GM23338 (cell line): ENCODE data around the gene DLG5. TPM values are rescaled to one million over a fixed set of nuclear protein-coding genes. Genes with fewer than 3 reads are reported as not detected.

Source experiments
- ATAC-seq: fragments of 200-7000 bp; cut with Tn5 transposase; 3 replicates; pipeline ENCODE4 v1.9.1; 2020
- DNase-seq: peaks from one replicate; pipeline ENCODE4 v3.0.0-alpha.2; 2015; ENCODE audit warnings: low spot score
- H2AFZ ChIP-seq: fragments of 200-600 bp; sonication (generic); 2 replicates; pipeline ENCODE4 v1.8.0; 2016; ENCODE audit warnings: antibody characterized with exemption, mild to moderate bottlenecking, moderate library complexity
- H3F3A ChIP-seq: fragments of 200-600 bp; sonication (generic); replicated peaks from 2 replicates; pipeline ENCODE4 v1.8.0; 2017; ENCODE audit warnings: antibody characterized with exemption, mixed run types, low read depth
- H3K27ac ChIP-seq: fragments of 200-600 bp; sonication (generic); 2 replicates; pipeline ENCODE4 v1.6.1; 2016; ENCODE audit warnings: low read depth
- H3K27me3 ChIP-seq: fragments of 200-600 bp; sonication (generic); 2 replicates; pipeline ENCODE4 v1.8.0; 2016; ENCODE audit warnings: mild to moderate bottlenecking, mixed run types, moderate library complexity; ENCODE audit not compliant: insufficient read depth
- H3K36me3 ChIP-seq: fragments of 200-600 bp; sonication (generic); 2 replicates; pipeline ENCODE4 v1.8.0; 2016; ENCODE audit warnings: mild to moderate bottlenecking; ENCODE audit not compliant: insufficient read depth
- H3K4me1 ChIP-seq: fragments of 200-600 bp; sonication (generic); 2 replicates; pipeline ENCODE4 v1.8.0; 2016; ENCODE audit warnings: mild to moderate bottlenecking, moderate library complexity; ENCODE audit not compliant: insufficient read depth
- H3K4me2 ChIP-seq: fragments of 200-600 bp; sonication (generic); 2 replicates; pipeline ENCODE4 v1.7.1; 2017; ENCODE audit warnings: mixed run types
- H3K4me3 ChIP-seq: fragments of 200-600 bp; sonication (generic); 2 replicates; pipeline ENCODE4 v1.6.1; 2016; ENCODE audit warnings: mixed run types
- H3K79me2 ChIP-seq: fragments of 200-600 bp; sonication (generic); replicated peaks from 2 replicates; pipeline ENCODE4 v1.8.0; 2017; ENCODE audit warnings: mild to moderate bottlenecking; ENCODE audit not compliant: insufficient read depth
- H3K9me2 ChIP-seq: fragments of 200-600 bp; sonication (generic); 2 replicates; pipeline ENCODE4 v1.8.0; 2017; ENCODE audit not compliant: insufficient read depth
- H4K20me1 ChIP-seq: fragments of 200-600 bp; sonication (generic); replicated peaks from 2 replicates; pipeline ENCODE4 v1.8.0; 2017; ENCODE audit warnings: mild to moderate bottlenecking; ENCODE audit not compliant: insufficient read depth
- H3K27ac Mint-ChIP-seq: 2 replicates; pipeline ENCODE4 v1.8.0; 2020; ENCODE audit warnings: inconsistent platforms, mild to moderate bottlenecking, moderate library complexity, mixed read lengths
- H3K27me3 Mint-ChIP-seq: 3 replicates; pipeline ENCODE4 v1.8.0; 2022; ENCODE audit warnings: low read depth, mild to moderate bottlenecking, moderate library complexity, mixed read lengths, inconsistent platforms; ENCODE audit not compliant: insufficient read depth, poor library complexity
- H3K36me3 Mint-ChIP-seq: 3 replicates; pipeline ENCODE4 v1.8.0; 2021; ENCODE audit warnings: low read depth, mild to moderate bottlenecking, inconsistent platforms, moderate library complexity, mixed read lengths
- H3K4me1 Mint-ChIP-seq: 3 replicates; pipeline ENCODE4 v1.8.0; 2020; ENCODE audit warnings: mild to moderate bottlenecking, inconsistent platforms, mixed read lengths
- H3K4me3 Mint-ChIP-seq: 3 replicates; pipeline ENCODE4 v1.8.0; 2021; ENCODE audit warnings: moderate library complexity, mild to moderate bottlenecking, inconsistent platforms, mixed read lengths
- H3K9me3 Mint-ChIP-seq: 3 replicates; pipeline ENCODE4 v1.8.0; 2020; ENCODE audit warnings: moderate library complexity, mild to moderate bottlenecking, inconsistent platforms, mixed read lengths
- CREB1 ChIP-seq: fragments of 250-450 bp; sonication (Bioruptor Pico); IDR thresholded peaks from 2 replicates; pipeline ENCODE4 v1.5.0; 2020; ENCODE audit warnings: low read depth, mild to moderate bottlenecking, moderate library complexity
- EZH2 ChIP-seq: fragments of 200-600 bp; sonication (generic); IDR thresholded peaks from one replicate; pipeline ENCODE4 v1.8.0; 2017; ENCODE audit warnings: antibody characterized with exemption, mild to moderate bottlenecking, low read depth; ENCODE audit not compliant: unreplicated experiment
- JUNB ChIP-seq: IDR thresholded peaks from one replicate; pipeline ENCODE4 v1.6.1; 2016; ENCODE audit warnings: antibody characterized with exemption; ENCODE audit not compliant: unreplicated experiment
- NANOG ChIP-seq: IDR thresholded peaks from 2 replicates; pipeline ENCODE4 v1.6.1; 2016; ENCODE audit warnings: antibody characterized with exemption, borderline replicate concordance
- STAT1 ChIP-seq: IDR thresholded peaks from one replicate; pipeline ENCODE4 v1.6.1; 2016; ENCODE audit warnings: antibody characterized with exemption; ENCODE audit not compliant: unreplicated experiment
- ZNF114 ChIP-seq: fragments of 250-450 bp; sonication (Bioruptor Pico); IDR thresholded peaks from 2 replicates; pipeline ENCODE4 v1.5.0; 2020; ENCODE audit warnings: mild to moderate bottlenecking, moderate library complexity
- ZNF331 ChIP-seq: fragments of 250-450 bp; sonication (Bioruptor Pico); IDR thresholded peaks from 2 replicates; pipeline ENCODE4 v1.5.0; 2020; ENCODE audit warnings: low read depth, mild to moderate bottlenecking, moderate library complexity
- polyA plus RNA-seq: library from polyadenylated mRNA; unstranded; fragments of >200 nt; fragmentation: Nextera tagmentation; extraction: Ambion mirVana; gene quantifications from 2 replicates; pipeline ENCODE4 v1.2.1, GENCODE V29; 2016
- total RNA-seq: library from RNA; depleted of rRNA; stranded (reverse); fragments of >200 nt; shearing (Covaris generic); gene quantifications from 2 replicates; pipeline ENCODE4 v1.2.3, GENCODE V29; 2014
- TF ChIP-seq, protein P1 (sequence below): IDR thresholded peaks from one replicate; pipeline ENCODE4 v1.6.1; 2018; ENCODE audit warnings: antibody characterized with exemption; ENCODE audit not compliant: unreplicated experiment
- TF ChIP-seq, protein P2 (sequence below): fragments of 250-450 bp; sonication (Bioruptor Pico); IDR thresholded peaks from 2 replicates; pipeline ENCODE4 v1.5.0; 2020; ENCODE audit warnings: mild to moderate bottlenecking, moderate library complexity
- TF ChIP-seq, protein P3 (sequence below), 2 experiments: fragments of 200-600 bp in 1 of 2; sonication (generic) in 1 of 2; conservative IDR thresholded peaks; 2 replicates each; pipeline versions ENCODE4 v1.5.1 to v1.6.1; 2016 to 2017; ENCODE audit warnings: antibody characterized with exemption in 2 of 2, low read depth in 2 of 2, mild to moderate bottlenecking in 2 of 2, moderate library complexity in 1 of 2

The DLG5 gene
- total and polyA plus RNA-seq, 2 experiments from 2014 or later: 7.4 to 66.6 TPM

DNA sequence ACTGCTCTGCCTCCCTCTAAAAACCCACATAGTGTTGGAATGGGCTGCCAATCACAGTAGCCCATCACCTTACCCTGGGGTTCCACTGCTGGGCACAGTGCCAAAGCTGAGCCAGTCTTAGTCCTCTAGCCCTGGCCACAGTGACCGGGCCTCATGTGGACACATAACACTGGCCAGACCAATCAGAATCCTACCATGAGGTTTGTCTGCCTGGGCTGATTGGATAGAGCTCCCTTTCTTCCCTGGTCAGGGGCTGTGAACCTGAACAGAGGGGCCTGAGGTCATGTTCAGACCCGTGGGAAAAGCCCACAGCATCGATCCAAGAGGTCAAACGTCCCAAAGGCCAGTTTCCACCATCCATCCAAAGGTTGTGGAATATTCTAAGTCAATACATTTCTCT is 6.1 kb downstream of the DLG5 start:
- H3K9me2 ChIP-seq: no peaks in the 10 kb centered on the region
- H3K27me3 ChIP-seq: no peaks in the 10 kb centered on the region
- no peak for ATAC-seq
- no peak overlapping the region for H3K27ac ChIP-seq
- H3K4me1 ChIP-seq: peaks cover 41% of the 10 kb centered on the region
- H4K20me1 ChIP-seq: peaks cover 18% of the 10 kb centered on the region
- H3K4me3 Mint-ChIP-seq: no peak overlapping the region
- TF ChIP-seq STAT1 (no peak), ZNF114 (CRISPR knock-in tag) (no peak), CREB1 (CRISPR knock-in tag) (no peak), NANOG (no peak), JUNB (no peak), EZH2 (no peak), ZNF331 (no peak)
- TF ChIP-seq, protein P1, sequence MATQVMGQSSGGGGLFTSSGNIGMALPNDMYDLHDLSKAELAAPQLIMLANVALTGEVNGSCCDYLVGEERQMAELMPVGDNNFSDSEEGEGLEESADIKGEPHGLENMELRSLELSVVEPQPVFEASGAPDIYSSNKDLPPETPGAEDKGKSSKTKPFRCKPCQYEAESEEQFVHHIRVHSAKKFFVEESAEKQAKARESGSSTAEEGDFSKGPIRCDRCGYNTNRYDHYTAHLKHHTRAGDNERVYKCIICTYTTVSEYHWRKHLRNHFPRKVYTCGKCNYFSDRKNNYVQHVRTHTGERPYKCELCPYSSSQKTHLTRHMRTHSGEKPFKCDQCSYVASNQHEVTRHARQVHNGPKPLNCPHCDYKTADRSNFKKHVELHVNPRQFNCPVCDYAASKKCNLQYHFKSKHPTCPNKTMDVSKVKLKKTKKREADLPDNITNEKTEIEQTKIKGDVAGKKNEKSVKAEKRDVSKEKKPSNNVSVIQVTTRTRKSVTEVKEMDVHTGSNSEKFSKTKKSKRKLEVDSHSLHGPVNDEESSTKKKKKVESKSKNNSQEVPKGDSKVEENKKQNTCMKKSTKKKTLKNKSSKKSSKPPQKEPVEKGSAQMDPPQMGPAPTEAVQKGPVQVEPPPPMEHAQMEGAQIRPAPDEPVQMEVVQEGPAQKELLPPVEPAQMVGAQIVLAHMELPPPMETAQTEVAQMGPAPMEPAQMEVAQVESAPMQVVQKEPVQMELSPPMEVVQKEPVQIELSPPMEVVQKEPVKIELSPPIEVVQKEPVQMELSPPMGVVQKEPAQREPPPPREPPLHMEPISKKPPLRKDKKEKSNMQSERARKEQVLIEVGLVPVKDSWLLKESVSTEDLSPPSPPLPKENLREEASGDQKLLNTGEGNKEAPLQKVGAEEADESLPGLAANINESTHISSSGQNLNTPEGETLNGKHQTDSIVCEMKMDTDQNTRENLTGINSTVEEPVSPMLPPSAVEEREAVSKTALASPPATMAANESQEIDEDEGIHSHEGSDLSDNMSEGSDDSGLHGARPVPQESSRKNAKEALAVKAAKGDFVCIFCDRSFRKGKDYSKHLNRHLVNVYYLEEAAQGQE: no peak
- TF ChIP-seq, protein P2, sequence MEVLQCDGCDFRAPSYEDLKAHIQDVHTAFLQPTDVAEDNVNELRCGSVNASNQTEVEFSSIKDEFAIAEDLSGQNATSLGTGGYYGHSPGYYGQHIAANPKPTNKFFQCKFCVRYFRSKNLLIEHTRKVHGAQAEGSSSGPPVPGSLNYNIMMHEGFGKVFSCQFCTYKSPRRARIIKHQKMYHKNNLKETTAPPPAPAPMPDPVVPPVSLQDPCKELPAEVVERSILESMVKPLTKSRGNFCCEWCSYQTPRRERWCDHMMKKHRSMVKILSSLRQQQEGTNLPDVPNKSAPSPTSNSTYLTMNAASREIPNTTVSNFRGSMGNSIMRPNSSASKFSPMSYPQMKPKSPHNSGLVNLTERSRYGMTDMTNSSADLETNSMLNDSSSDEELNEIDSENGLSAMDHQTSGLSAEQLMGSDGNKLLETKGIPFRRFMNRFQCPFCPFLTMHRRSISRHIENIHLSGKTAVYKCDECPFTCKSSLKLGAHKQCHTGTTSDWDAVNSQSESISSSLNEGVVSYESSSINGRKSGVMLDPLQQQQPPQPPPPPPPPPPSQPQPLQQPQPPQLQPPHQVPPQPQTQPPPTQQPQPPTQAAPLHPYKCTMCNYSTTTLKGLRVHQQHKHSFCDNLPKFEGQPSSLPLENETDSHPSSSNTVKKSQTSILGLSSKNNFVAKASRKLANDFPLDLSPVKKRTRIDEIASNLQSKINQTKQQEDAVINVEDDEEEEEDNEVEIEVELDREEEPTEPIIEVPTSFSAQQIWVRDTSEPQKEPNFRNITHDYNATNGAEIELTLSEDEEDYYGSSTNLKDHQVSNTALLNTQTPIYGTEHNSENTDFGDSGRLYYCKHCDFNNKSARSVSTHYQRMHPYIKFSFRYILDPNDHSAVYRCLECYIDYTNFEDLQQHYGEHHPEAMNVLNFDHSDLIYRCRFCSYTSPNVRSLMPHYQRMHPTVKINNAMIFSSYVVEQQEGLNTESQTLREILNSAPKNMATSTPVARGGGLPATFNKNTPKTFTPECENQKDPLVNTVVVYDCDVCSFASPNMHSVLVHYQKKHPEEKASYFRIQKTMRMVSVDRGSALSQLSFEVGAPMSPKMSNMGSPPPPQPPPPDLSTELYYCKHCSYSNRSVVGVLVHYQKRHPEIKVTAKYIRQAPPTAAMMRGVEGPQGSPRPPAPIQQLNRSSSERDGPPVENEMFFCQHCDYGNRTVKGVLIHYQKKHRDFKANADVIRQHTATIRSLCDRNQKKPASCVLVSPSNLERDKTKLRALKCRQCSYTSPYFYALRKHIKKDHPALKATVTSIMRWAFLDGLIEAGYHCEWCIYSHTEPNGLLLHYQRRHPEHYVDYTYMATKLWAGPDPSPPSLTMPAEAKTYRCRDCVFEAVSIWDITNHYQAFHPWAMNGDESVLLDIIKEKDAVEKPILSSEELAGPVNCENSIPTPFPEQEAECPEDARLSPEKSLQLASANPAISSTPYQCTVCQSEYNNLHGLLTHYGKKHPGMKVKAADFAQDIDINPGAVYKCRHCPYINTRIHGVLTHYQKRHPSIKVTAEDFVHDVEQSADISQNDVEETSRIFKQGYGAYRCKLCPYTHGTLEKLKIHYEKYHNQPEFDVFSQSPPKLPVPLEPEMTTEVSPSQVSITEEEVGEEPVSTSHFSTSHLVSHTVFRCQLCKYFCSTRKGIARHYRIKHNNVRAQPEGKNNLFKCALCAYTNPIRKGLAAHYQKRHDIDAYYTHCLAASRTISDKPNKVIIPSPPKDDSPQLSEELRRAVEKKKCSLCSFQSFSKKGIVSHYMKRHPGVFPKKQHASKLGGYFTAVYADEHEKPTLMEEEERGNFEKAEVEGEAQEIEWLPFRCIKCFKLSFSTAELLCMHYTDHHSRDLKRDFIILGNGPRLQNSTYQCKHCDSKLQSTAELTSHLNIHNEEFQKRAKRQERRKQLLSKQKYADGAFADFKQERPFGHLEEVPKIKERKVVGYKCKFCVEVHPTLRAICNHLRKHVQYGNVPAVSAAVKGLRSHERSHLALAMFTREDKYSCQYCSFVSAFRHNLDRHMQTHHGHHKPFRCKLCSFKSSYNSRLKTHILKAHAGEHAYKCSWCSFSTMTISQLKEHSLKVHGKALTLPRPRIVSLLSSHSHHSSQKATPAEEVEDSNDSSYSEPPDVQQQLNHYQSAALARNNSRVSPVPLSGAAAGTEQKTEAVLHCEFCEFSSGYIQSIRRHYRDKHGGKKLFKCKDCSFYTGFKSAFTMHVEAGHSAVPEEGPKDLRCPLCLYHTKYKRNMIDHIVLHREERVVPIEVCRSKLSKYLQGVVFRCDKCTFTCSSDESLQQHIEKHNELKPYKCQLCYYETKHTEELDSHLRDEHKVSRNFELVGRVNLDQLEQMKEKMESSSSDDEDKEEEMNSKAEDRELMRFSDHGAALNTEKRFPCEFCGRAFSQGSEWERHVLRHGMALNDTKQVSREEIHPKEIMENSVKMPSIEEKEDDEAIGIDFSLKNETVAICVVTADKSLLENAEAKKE (CRISPR knock-in tag): no peak
- TF ChIP-seq, protein P3, sequence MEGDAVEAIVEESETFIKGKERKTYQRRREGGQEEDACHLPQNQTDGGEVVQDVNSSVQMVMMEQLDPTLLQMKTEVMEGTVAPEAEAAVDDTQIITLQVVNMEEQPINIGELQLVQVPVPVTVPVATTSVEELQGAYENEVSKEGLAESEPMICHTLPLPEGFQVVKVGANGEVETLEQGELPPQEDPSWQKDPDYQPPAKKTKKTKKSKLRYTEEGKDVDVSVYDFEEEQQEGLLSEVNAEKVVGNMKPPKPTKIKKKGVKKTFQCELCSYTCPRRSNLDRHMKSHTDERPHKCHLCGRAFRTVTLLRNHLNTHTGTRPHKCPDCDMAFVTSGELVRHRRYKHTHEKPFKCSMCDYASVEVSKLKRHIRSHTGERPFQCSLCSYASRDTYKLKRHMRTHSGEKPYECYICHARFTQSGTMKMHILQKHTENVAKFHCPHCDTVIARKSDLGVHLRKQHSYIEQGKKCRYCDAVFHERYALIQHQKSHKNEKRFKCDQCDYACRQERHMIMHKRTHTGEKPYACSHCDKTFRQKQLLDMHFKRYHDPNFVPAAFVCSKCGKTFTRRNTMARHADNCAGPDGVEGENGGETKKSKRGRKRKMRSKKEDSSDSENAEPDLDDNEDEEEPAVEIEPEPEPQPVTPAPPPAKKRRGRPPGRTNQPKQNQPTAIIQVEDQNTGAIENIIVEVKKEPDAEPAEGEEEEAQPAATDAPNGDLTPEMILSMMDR (conservative IDR thresholded peaks at IDR 0.05; ENCODE audit: low read depth in 2 of 2): no peak
- H3K36me3 ChIP-seq: no peaks in the 10 kb centered on the region
- peaks cover 41% of the 10 kb centered on the region for H3K4me1 Mint-ChIP-seq
- no peak overlapping the region for H3K4me2 ChIP-seq
- peaks cover 10% of the 10 kb centered on the region for H3K36me3 Mint-ChIP-seq
- 0 out of 2 replicates have a peak, but pooled peaks cover 3% of the 10 kb centered on the region for H3F3A ChIP-seq
- H3K9me3 Mint-ChIP-seq: no peaks in the 10 kb centered on the region
- H2AFZ ChIP-seq: no peak overlapping the region
- peaks cover 15% of the 10 kb centered on the region for H3K27me3 Mint-ChIP-seq
- H3K79me2 ChIP-seq: peaks cover 100% of the 10 kb centered on the region
- H3K4me3 ChIP-seq: no peak overlapping the region
- no peak overlapping the region; the same call in 1 of the 2 replicates for H3K27ac Mint-ChIP-seq
- no peak for DNase-seq
